HCT116 (cell line): Measurements from ENCODE around the gene CHM. TPM values are rescaled to one million over a fixed set of nuclear protein-coding genes. Genes with fewer than 3 reads are reported as not detected.

Experiments
- ATAC-seq: fragments of 200-7000 bp; cut with Tn5 transposase; 2 replicates; pipeline ENCODE4 v1.9.1; 2020; ENCODE audit warnings: mild to moderate bottlenecking, moderate library complexity
- BruUV-seq: library from RNA; stranded (reverse); fragments of 400-500 nt; replicated peaks from 2 replicates; lab custom pipeline; 2021; lab: Mats Ljungman, UMichigan
- CTCF ChIA-PET: fragments of 300-600 bp; sonication (Branson Sonifier 250); formaldehyde crosslinking; loops from one replicate; lab custom pipeline; 2021; ENCODE audit warnings: antibody characterized with exemption; lab: Charles Lee
- POLR2A ChIA-PET: fragments of 300-600, 350-600 bp; sonication (Branson Sonifier 250); formaldehyde crosslinking; loops from one replicate; lab custom pipeline; 2021; ENCODE audit warnings: antibody characterized with exemption; lab: Charles Lee
- RAD21 ChIA-PET, 2 experiments: fragments of 300-600 bp; sonication (Branson Sonifier 250); formaldehyde crosslinking; loops; one replicate each; lab custom pipeline; 2023; ENCODE audit warnings: low total read pairs in 2 of 2; ENCODE audit not compliant: uncharacterized antibody in 2 of 2, unreplicated experiment in 2 of 2, low non-redundant PET in 1 of 2; lab: Charles Lee
- DNase-seq: peaks from one replicate; pipeline ENCODE4 v3.0.0-alpha.2; 2010; ENCODE audit warnings: low read depth, low spot score
- H2AFZ ChIP-seq: fragments of 200-600 bp; shearing (Covaris generic), sonication (generic); 2 replicates; pipeline ENCODE4 v1.6.1; 2017; ENCODE audit warnings: low read depth, mixed run types, mixed read lengths, antibody characterized with exemption, low read length; ENCODE audit not compliant: poor library complexity, severe bottlenecking
- H3K27ac ChIP-seq: 2 replicates; pipeline ENCODE4 v1.5.1; 2012; ENCODE audit warnings: low read depth, low read length
- H3K27me3 ChIP-seq: fragments of 200-600 bp; sonication (generic); 2 replicates; pipeline ENCODE4 v1.6.1; 2016; ENCODE audit warnings: mixed run types, low read length, mixed read lengths; ENCODE audit not compliant: insufficient read depth
- H3K36me3 ChIP-seq, 2 experiments: fragments of 200-500 bp in 1 of 2; fragments of 200-600 bp in 1 of 2; sonication (Bioruptor generic) in 1 of 2; sonication (generic) in 1 of 2; 2 replicates each; pipeline versions ENCODE4 v1.5.1 to v1.6.1; 2014 to 2016; ENCODE audit warnings: low read length in 2 of 2, inconsistent platforms in 1 of 2, mixed read lengths in 1 of 2, mixed run types in 1 of 2; ENCODE audit not compliant: insufficient read depth in 2 of 2, control insufficient read depth in 1 of 2
- H3K4me1 ChIP-seq, 2 experiments: fragments of 200-600 bp in 1 of 2; sonication (generic) in 1 of 2; 2 replicates each; pipeline versions ENCODE4 v1.5.1 to v1.6.1; 2012 to 2017; ENCODE audit warnings: low read length in 2 of 2, inconsistent platforms in 1 of 2, mild to moderate bottlenecking in 1 of 2, mixed read lengths in 1 of 2, mixed run types in 1 of 2, moderate library complexity in 1 of 2; ENCODE audit not compliant: insufficient read depth in 2 of 2, control insufficient read depth in 1 of 2
- H3K4me2 ChIP-seq: fragments of 200-600 bp; sonication (generic); 2 replicates; pipeline ENCODE4 v1.6.1; 2017; ENCODE audit warnings: mixed run types, low read length, mixed read lengths
- H3K4me3 ChIP-seq, 2 experiments: fragments of 200-600 bp in 1 of 2; sonication (generic) in 1 of 2; replicated peaks in 1 of 2; 2 replicates each; pipeline ENCODE4 v1.5.1; 2011 to 2016; ENCODE audit warnings: low read length in 2 of 2, control low read depth in 1 of 2, low read depth in 1 of 2, mild to moderate bottlenecking in 1 of 2, mixed read lengths in 1 of 2, mixed run types in 1 of 2
- H3K79me2 ChIP-seq: fragments of 200-600 bp; sonication (generic); 2 replicates; pipeline ENCODE4 v1.6.1; 2017; ENCODE audit warnings: mild to moderate bottlenecking, mixed run types, low read length, moderate library complexity, mixed read lengths; ENCODE audit not compliant: insufficient read depth
- H3K9ac ChIP-seq: fragments of 200-600 bp; sonication (generic); 2 replicates; pipeline ENCODE4 v1.6.1; 2016; ENCODE audit warnings: low read length, mixed read lengths
- H3K9me2 ChIP-seq: fragments of 200-600 bp; sonication (generic), shearing (Covaris generic); 2 replicates; pipeline ENCODE4 v1.6.1; 2017; ENCODE audit warnings: mixed run types, mild to moderate bottlenecking, moderate library complexity; ENCODE audit not compliant: insufficient read depth
- H3K9me3 ChIP-seq, 2 experiments: fragments of 200-500 bp in 1 of 2; fragments of 200-600 bp in 1 of 2; sonication (Bioruptor generic) in 1 of 2; sonication (generic) in 1 of 2; 2 replicates each; pipeline ENCODE4 v1.6.1; 2014 to 2017; ENCODE audit warnings: low read length in 2 of 2, mixed read lengths in 2 of 2, inconsistent platforms in 1 of 2, low read depth in 1 of 2, mild to moderate bottlenecking in 1 of 2, mixed run types in 1 of 2, moderate library complexity in 1 of 2; ENCODE audit not compliant: control insufficient read depth in 1 of 2, insufficient read depth in 1 of 2
- H4K20me1 ChIP-seq: fragments of 200-600 bp; sonication (generic), shearing (Covaris generic); 2 replicates; pipeline ENCODE4 v1.6.1; 2017; ENCODE audit warnings: mixed run types, mild to moderate bottlenecking, moderate library complexity; ENCODE audit not compliant: insufficient read depth
- CTCF ChIP-seq, 3 experiments: fragments of 200-600 bp in 1 of 3; sonication (generic) in 1 of 3; IDR thresholded peaks in 2 of 3; conservative IDR thresholded peaks in 1 of 3; 2 replicates each; pipeline ENCODE4 v1.5.1; 2012 to 2017; ENCODE audit warnings: low read depth in 2 of 3, low read length in 2 of 3, antibody characterized with exemption in 1 of 3, borderline replicate concordance in 1 of 3, control low read depth in 1 of 3, mild to moderate bottlenecking in 1 of 3, mixed read lengths in 1 of 3, mixed run types in 1 of 3, moderate library complexity in 1 of 3; ENCODE audit not compliant: insufficient read depth in 1 of 3
- EGR1 ChIP-seq: IDR thresholded peaks from 2 replicates; pipeline ENCODE4 v1.6.1; 2012; ENCODE audit warnings: low read depth
- MAX ChIP-seq: IDR thresholded peaks from 2 replicates; pipeline ENCODE4 v1.6.1; 2012
- POLR2AphosphoS5 ChIP-seq: IDR thresholded peaks from 2 replicates; pipeline ENCODE4 v1.6.1; 2011; ENCODE audit warnings: mild to moderate bottlenecking, low read depth, low read length, moderate library complexity
- ZBTB33 ChIP-seq: IDR thresholded peaks from 2 replicates; pipeline ENCODE4 v1.6.1; 2011; ENCODE audit warnings: mild to moderate bottlenecking, low read length, moderate library complexity; ENCODE audit not compliant: insufficient replicate concordance; ENCODE audit errors: extremely low read depth
- ZFX ChIP-seq: fragments of 450-650 bp; IDR thresholded peaks from 2 replicates; pipeline ENCODE4 v1.6.1; 2017
- intact Hi-C: fragments of 100-400 bp; cut with micrococcal nuclease; formaldehyde crosslinking; loops from 2 replicates; pipeline ENCODE4 v1.10.0; 2022
- total RNA-seq: library from RNA; stranded (reverse); gene quantifications from one replicate; pipeline ENCODE4 v1.2.1, GENCODE V29; 2021; ENCODE audit not compliant: unreplicated experiment

Gene CHM
- total RNA-seq, 1 experiment from 2014 or later: 17.1 TPM

- Histone ChIP-seq H3K27me3 (no peaks in the 10 kb centered on the region), H3K4me1 (no peaks in the 10 kb centered on the region), H4K20me1 (no peaks in the 10 kb centered on the region), H3K9me2 (no peaks in the 10 kb centered on the region), H3K27ac (no peak overlapping the region), H3K4me2 (no peak overlapping the region), H3K9ac (no peak overlapping the region), H3K79me2 (peaks cover 4% of the 10 kb centered on the region; the same call in 1 of the 2 replicates), H3K9me3 (no peaks in the 10 kb centered on the region), H3K4me3 (no peak overlapping the region), H2AFZ (no peak overlapping the region), H3K36me3 (no peaks in the 10 kb centered on the region)
- no TSS peak for BruUV-seq
- ChIA-PET POLR2A (no interaction called here), CTCF (no interaction called here), RAD21 (no interaction called here)
- intact Hi-C loops: no loop called here
- TF ChIP-seq POLR2AphosphoS5 (no peak), MAX (no peak), EGR1 (no peak), CTCF (IDR thresholded peaks at IDR 0.05 in 2 of 3, conservative IDR thresholded peaks at IDR 0.05 in 1 of 3; ENCODE audit: borderline replicate concordance in 1 of 3, insufficient read depth in 1 of 3, low read depth in 2 of 3, low read length in 2 of 3) (no peak), ZFX (no peak), ZBTB33 (no peak)
- ATAC-seq (no peak), DNase-seq (no peak)
These were observed 14.0 kb downstream of the CHM start for GRCh38 chrX:86033385-86033784.
